ENCODE measurements around the gene SCNM1. TPM values are rescaled to one million over a fixed set of nuclear protein-coding genes. Genes with fewer than 3 reads are reported as not detected.
A peak's percentile ranks its signal among the peaks of the same experiment; 100 is the strongest.

SCNM1 gene, protein sequence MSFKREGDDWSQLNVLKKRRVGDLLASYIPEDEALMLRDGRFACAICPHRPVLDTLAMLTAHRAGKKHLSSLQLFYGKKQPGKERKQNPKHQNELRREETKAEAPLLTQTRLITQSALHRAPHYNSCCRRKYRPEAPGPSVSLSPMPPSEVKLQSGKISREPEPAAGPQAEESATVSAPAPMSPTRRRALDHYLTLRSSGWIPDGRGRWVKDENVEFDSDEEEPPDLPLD
- 151 TPM for total RNA-seq (2013)
- polyA plus RNA-seq (100 to 1,000 TPM in 2 of 3 donors, 10 to 100 TPM in 1; 74.9 to 110 (median 103) TPM), polyA minus RNA-seq (45.2 and 89.2 TPM in 2 replicates), total RNA-seq (5.9 to 23.7 (median 19.4) reads per million in 11 experiments)

DNA sequence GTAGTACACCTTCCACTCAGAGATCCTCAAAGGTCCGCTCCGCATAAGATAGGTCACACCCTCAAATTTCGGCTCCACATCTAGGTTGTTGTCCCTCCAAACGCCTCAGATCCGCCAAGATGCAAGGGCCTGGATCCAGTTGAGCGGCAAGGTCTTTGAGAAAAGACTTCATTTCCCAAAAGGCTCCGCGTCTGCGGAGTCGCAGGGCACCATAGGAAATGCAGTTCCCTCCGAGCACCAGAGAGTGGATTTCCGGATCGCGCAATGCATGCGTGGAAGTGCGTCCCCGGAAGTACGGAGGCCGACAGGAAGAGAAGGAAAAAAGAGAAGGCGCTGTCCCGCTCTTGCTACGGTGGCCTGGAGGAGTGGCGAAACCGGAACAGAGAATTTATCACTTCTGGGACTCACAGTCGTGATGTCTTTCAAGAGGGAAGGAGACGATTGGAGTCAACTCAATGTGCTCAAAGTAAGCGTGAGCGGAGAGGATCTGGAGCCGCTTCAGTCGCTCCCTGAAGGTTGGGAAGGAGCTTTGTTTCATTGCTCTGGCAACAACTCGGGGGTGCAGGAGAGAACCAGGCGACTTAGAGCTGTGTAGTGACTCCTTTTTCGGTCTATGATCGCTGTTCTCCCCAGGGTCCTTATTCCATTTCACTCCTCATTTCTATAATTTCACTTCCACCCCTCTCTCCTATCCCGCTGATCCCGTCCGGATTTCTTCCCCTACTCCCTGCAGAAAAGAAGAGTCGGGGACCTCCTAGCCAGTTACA is at the start of gene SCNM1, which contains the start of gene LYSMD1:
SCNM1 (plus strand) TSS at position 407 of the 767 bp plus-strand sequence; CDS start at position 416, 9 bp downstream.
LYSMD1 (minus strand) TSS at position 165 of the 767 bp plus-strand sequence. CDS start 644 bp downstream, outside the sequence.
- TF ChIP-seq, protein P1, sequence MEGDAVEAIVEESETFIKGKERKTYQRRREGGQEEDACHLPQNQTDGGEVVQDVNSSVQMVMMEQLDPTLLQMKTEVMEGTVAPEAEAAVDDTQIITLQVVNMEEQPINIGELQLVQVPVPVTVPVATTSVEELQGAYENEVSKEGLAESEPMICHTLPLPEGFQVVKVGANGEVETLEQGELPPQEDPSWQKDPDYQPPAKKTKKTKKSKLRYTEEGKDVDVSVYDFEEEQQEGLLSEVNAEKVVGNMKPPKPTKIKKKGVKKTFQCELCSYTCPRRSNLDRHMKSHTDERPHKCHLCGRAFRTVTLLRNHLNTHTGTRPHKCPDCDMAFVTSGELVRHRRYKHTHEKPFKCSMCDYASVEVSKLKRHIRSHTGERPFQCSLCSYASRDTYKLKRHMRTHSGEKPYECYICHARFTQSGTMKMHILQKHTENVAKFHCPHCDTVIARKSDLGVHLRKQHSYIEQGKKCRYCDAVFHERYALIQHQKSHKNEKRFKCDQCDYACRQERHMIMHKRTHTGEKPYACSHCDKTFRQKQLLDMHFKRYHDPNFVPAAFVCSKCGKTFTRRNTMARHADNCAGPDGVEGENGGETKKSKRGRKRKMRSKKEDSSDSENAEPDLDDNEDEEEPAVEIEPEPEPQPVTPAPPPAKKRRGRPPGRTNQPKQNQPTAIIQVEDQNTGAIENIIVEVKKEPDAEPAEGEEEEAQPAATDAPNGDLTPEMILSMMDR (IDR thresholded peaks at IDR 0.05), result no peak
- peaks cover 44% of the 10 kb centered on the region for H3K4me1 Mint-ChIP-seq
- DNase-seq, result peak; percentile 96 to 99 (median 98)

DNA sequence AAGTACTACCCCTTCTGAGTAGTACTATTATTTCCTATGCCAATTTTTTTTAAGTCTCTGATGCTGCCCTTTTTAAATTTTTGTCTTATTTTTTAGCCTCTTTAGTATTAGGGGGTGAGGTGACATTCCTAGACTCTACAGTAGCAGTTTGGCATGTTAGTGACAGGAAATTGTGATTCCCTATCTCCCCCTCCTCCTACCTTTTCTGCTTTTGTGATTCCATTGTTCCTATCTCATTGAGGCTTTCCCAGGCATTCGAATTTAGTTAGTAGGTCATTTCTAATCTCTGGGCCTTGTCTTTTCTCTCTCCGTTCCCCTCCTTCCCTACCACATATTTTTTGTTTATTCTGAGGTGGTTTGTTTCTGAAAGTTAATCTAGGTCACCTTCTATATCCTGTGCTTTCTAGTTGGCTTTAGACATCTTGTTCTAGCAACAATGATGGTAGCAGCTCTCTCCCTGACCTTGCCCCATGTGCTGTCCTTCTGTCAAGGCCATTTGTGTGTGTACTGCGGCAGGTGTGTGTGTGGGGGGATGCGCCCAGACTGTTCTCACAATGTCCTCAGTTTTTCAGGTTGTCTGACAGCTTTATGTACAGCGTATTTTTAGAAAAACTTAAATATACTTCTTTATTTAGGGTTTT is 41.1 kb upstream of the SCNM1 start:
- peaks cover 22 to 48% of the 10 kb centered on the region in 2 donors for H3K36me3 Mint-ChIP-seq
- intact Hi-C loops (cut with micrococcal nuclease), result no loop called here
- no peaks in the 10 kb centered on the region for H3K4me1 Mint-ChIP-seq
- TF ChIP-seq, protein P1 (IDR thresholded peaks at IDR 0.05), result no peak
- H3K9ac ChIP-seq (ENCODE audit: insufficient read depth, low read length, poor library complexity, severe bottlenecking), result no peak overlapping the region
- WGBS (ENCODE audit: insufficient coverage), result no CpG with 5 or more reads among the region's 5 CpGs
- no peak overlapping the region for H3K27ac ChIP-seq (ENCODE audit: low read depth in 1 of 2, low read length in 2 of 2)
- H3K4me1 ChIP-seq (ENCODE audit: control insufficient read depth in 1 of 2, insufficient read depth in 2 of 2, low read length in 2 of 2), result no peaks in the 10 kb centered on the region
- H4K20me1 ChIP-seq (ENCODE audit: insufficient read depth, low read length), result no peaks in the 10 kb centered on the region
- H3K9me3 Mint-ChIP-seq, result peaks cover 0 to 2% (median 0%) of the 10 kb centered on the region in 7 donors
- no peaks in the 10 kb centered on the region for H3K9me3 ChIP-seq (replicated peaks in 1 of 2; ENCODE audit: control insufficient read depth in 1 of 2, insufficient read depth in 1 of 2, low read length in 2 of 2)
- H2AFZ ChIP-seq (ENCODE audit: insufficient read depth, low read depth, low read length, poor library complexity, severe bottlenecking), result no peak overlapping the region
- DNase-seq, result no peak
- H3K27me3 Mint-ChIP-seq (ENCODE audit: low read depth in 3 of 3), result no peaks in the 10 kb centered on the region
- no peak overlapping the region for H3K4me3 Mint-ChIP-seq
- no peak overlapping the region for H3K4me3 ChIP-seq (replicated peaks in 1 of 3; ENCODE audit: low read depth in 2 of 3, low read length in 3 of 3)
- no peaks in the 10 kb centered on the region for H3K27me3 ChIP-seq (ENCODE audit: control insufficient read depth in 2 of 2, insufficient read depth in 2 of 2, low read length in 2 of 2)
- H3K36me3 ChIP-seq (replicated peaks in 1 of 2; ENCODE audit: control insufficient read depth in 1 of 2, insufficient read depth in 2 of 2, low read length in 2 of 2), result peaks cover 9 to 27% of the 10 kb centered on the region in 2 donors
- no peak overlapping the region for H3K27ac Mint-ChIP-seq
- no peak overlapping the region for H3K4me2 ChIP-seq (replicated peaks; ENCODE audit: extremely low read depth, low read length, poor library complexity, severe bottlenecking)
- no peaks in the 10 kb centered on the region for H3K79me2 ChIP-seq (ENCODE audit: insufficient read depth, low read length)

More for the DNA sequence above, at the start of gene SCNM1, which contains the start of gene LYSMD1:
- intact Hi-C loops (cut with micrococcal nuclease), result loop anchor here (1.0 to 10.0 kb wide), 5 partner anchors 9 to 446 kb away; partner anchors contain the start of genes MINDY1 (in 2 of the 2), PRUNE1 (in 2 of the 2) and SNX27 (in 1 of the 2)
- H3K36me3 ChIP-seq (replicated peaks in 1 of 2; ENCODE audit: control insufficient read depth in 1 of 2, insufficient read depth in 2 of 2, low read length in 2 of 2), result peaks cover 49 to 75% of the 10 kb centered on the region in 2 donors
- H2AFZ ChIP-seq (ENCODE audit: insufficient read depth, low read depth, low read length, poor library complexity, severe bottlenecking), result peak within 1 kb of the TSS; percentile 88
- Mint-ChIP-seq H3K9me3 (no peaks in the 10 kb centered on the region), H3K27ac (peak within 1 kb of the TSS; percentile 89 to 95 (median 93)), H3K4me3 (peak within 1 kb of the TSS; percentile 95 to 97), H3K27me3 (ENCODE audit: low read depth in 3 of 3) (peaks cover 0 to 1% (median 0%) of the 10 kb centered on the region in 3 donors), H3K36me3 (peaks cover 56 to 67% of the 10 kb centered on the region in 2 donors)
- peak within 1 kb of the TSS; percentile 71 to 91 (median 81) for H3K4me3 ChIP-seq (replicated peaks in 1 of 3; ENCODE audit: low read depth in 2 of 3, low read length in 3 of 3)
- H3K9ac ChIP-seq (ENCODE audit: insufficient read depth, low read length, poor library complexity, severe bottlenecking), result peak within 1 kb of the TSS; percentile 71
- peaks cover 47% of the 10 kb centered on the region for H4K20me1 ChIP-seq (ENCODE audit: insufficient read depth, low read length)
- no peaks in the 10 kb centered on the region for H3K27me3 ChIP-seq (ENCODE audit: control insufficient read depth in 2 of 2, insufficient read depth in 2 of 2, low read length in 2 of 2)
- H3K9me3 ChIP-seq (replicated peaks in 1 of 2; ENCODE audit: control insufficient read depth in 1 of 2, insufficient read depth in 1 of 2, low read length in 2 of 2), result no peaks in the 10 kb centered on the region
- H3K79me2 ChIP-seq (ENCODE audit: insufficient read depth, low read length), result peaks cover 40% of the 10 kb centered on the region
- H3K27ac ChIP-seq (ENCODE audit: low read depth in 1 of 2, low read length in 2 of 2), result peak within 1 kb of the TSS; percentile 56 to 83
- peak within 1 kb of the TSS; percentile 96 for H3K4me2 ChIP-seq (replicated peaks; ENCODE audit: extremely low read depth, low read length, poor library complexity, severe bottlenecking)
- peaks cover 27 to 31% of the 10 kb centered on the region in 2 donors for H3K4me1 ChIP-seq (ENCODE audit: control insufficient read depth in 1 of 2, insufficient read depth in 2 of 2, low read length in 2 of 2)
- under 1% methylated on average over 32 of the region's 38 CpGs for WGBS (ENCODE audit: insufficient coverage)
